Measurements from ENCODE around the gene IL15. TPM values are rescaled to one million over a fixed set of nuclear protein-coding genes. Genes with fewer than 3 reads are reported as not detected.

The IL15 gene
- total and polyA plus RNA-seq, 2 experiments from 2014 or later = 5.8 to 7.6 TPM

GRCh38 chr4:141719585-141719984 lies 83.2 kb downstream of the IL15 start:
- no peaks in the 10 kb centered on the region for H3K27me3 ChIP-seq (replicated peaks; ENCODE audit: insufficient read depth)
- H3K79me2 ChIP-seq (ENCODE audit: insufficient read depth) = no peaks in the 10 kb centered on the region
- no peak overlapping the region for H3K4me3 ChIP-seq
- TF ChIP-seq EZH2 (IDR thresholded peaks at IDR 0.05; ENCODE audit: insufficient read depth, poor library complexity, severe bottlenecking) (no peak), EZH2phosphoT487 (IDR thresholded peaks at IDR 0.05; ENCODE audit: insufficient read depth, low read depth) (no peak)
- no peaks in the 10 kb centered on the region for H3K9me2 ChIP-seq (ENCODE audit: insufficient read depth)
- no peaks in the 10 kb centered on the region for H3F3A ChIP-seq (ENCODE audit: insufficient read depth)
- DNase-seq = no peak
- no peak overlapping the region for H3K9ac ChIP-seq
- no peaks in the 10 kb centered on the region for H3K36me3 ChIP-seq (ENCODE audit: low read depth)
- H3K4me2 ChIP-seq (ENCODE audit: unreplicated experiment) = no peak overlapping the region
- H3K27ac ChIP-seq = no peak overlapping the region
- WGBS, 2 experiments (ENCODE audit: low coverage in 1 of 2, low lambda C conversion rate in 2 of 2, missing lambda C conversion rate in 2 of 2) = 90 to 93% methylated on average over 1 of the region's 1 CpG
- no peaks in the 10 kb centered on the region for H3K9me3 ChIP-seq (ENCODE audit: low read depth)
- in situ Hi-C loops (cut with MboI) = no loop called here
- H3K4me1 ChIP-seq (ENCODE audit: insufficient read depth) = peaks cover 9% of the 10 kb centered on the region
- H2AFZ ChIP-seq = no peak overlapping the region
- no peaks in the 10 kb centered on the region for H4K20me1 ChIP-seq (ENCODE audit: insufficient read depth)

GRCh38 chr4:141721174-141721573 lies 84.8 kb downstream of the IL15 start:
- Histone ChIP-seq H3K79me2 (ENCODE audit: insufficient read depth) (no peaks in the 10 kb centered on the region), H4K20me1 (ENCODE audit: insufficient read depth) (no peaks in the 10 kb centered on the region), H3K4me2 (ENCODE audit: unreplicated experiment) (no peak overlapping the region), H3K9me2 (ENCODE audit: insufficient read depth) (no peaks in the 10 kb centered on the region), H2AFZ (no peak overlapping the region), H3K27ac (no peak overlapping the region), H3K36me3 (ENCODE audit: low read depth) (no peaks in the 10 kb centered on the region), H3F3A (ENCODE audit: insufficient read depth) (no peaks in the 10 kb centered on the region), H3K9ac (no peak overlapping the region), H3K4me1 (ENCODE audit: insufficient read depth) (0 out of 2 replicates have a peak, but pooled peaks cover 6% of the 10 kb centered on the region), H3K9me3 (ENCODE audit: low read depth) (no peaks in the 10 kb centered on the region), H3K4me3 (no peak overlapping the region), H3K27me3 (replicated peaks; ENCODE audit: insufficient read depth) (no peaks in the 10 kb centered on the region)
- in situ Hi-C loops (cut with MboI) = no loop called here
- DNase-seq = peak; percentile 3
- no peak for TF ChIP-seq EZH2phosphoT487 (IDR thresholded peaks at IDR 0.05; ENCODE audit: insufficient read depth, low read depth)
- no peak for TF ChIP-seq EZH2 (IDR thresholded peaks at IDR 0.05; ENCODE audit: insufficient read depth, poor library complexity, severe bottlenecking)

DNA sequence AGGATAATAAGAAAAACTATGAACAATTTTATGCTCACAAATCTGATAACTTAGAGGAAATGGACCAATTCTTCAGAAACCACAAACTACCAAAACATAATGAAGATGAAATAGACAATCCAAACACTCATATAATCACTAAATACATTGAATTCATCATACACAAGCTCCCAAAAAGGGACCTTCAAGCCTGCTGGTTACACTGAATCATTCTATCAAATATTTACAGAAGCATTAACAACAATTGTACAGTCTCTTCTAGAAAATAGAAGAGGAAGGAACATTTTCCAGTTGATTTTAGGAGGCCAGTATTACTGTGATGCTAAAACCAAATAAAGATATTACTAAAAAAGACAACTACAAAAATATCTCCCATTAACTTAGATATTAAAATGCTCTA lies 88.3 kb downstream of the IL15 start:
- Histone ChIP-seq H4K20me1 (ENCODE audit: insufficient read depth) (no peaks in the 10 kb centered on the region), H3K4me3 (no peak overlapping the region), H3K4me1 (ENCODE audit: insufficient read depth) (0 out of 2 replicates have a peak, but pooled peaks cover 6% of the 10 kb centered on the region), H3K9me2 (ENCODE audit: insufficient read depth) (no peaks in the 10 kb centered on the region), H2AFZ (no peak overlapping the region), H3K9me3 (ENCODE audit: low read depth) (no peaks in the 10 kb centered on the region), H3K79me2 (ENCODE audit: insufficient read depth) (no peaks in the 10 kb centered on the region), H3K36me3 (ENCODE audit: low read depth) (no peaks in the 10 kb centered on the region), H3K27ac (no peak overlapping the region), H3K9ac (no peak overlapping the region), H3F3A (ENCODE audit: insufficient read depth) (no peaks in the 10 kb centered on the region), H3K4me2 (ENCODE audit: unreplicated experiment) (no peak overlapping the region), H3K27me3 (replicated peaks; ENCODE audit: insufficient read depth) (no peaks in the 10 kb centered on the region)
- DNase-seq = no peak
- in situ Hi-C loops (cut with MboI) = no loop called here
- no peak for TF ChIP-seq EZH2 (IDR thresholded peaks at IDR 0.05; ENCODE audit: insufficient read depth, poor library complexity, severe bottlenecking)
- no peak for TF ChIP-seq EZH2phosphoT487 (IDR thresholded peaks at IDR 0.05; ENCODE audit: insufficient read depth, low read depth)

- no peak overlapping the region for H3K4me3 ChIP-seq
- in situ Hi-C loops (cut with MboI) = no loop called here
- no peak overlapping the region for H2AFZ ChIP-seq
- H3K9me3 ChIP-seq (ENCODE audit: low read depth) = no peaks in the 10 kb centered on the region
- peaks cover 8% of the 10 kb centered on the region; the same call in 1 of the 2 replicates for H3K36me3 ChIP-seq (ENCODE audit: low read depth)
- H3K27me3 ChIP-seq (replicated peaks; ENCODE audit: insufficient read depth) = no peaks in the 10 kb centered on the region
- TF ChIP-seq EZH2phosphoT487 (IDR thresholded peaks at IDR 0.05; ENCODE audit: insufficient read depth, low read depth) (no peak), EZH2 (IDR thresholded peaks at IDR 0.05; ENCODE audit: insufficient read depth, poor library complexity, severe bottlenecking) (no peak)
- no peaks in the 10 kb centered on the region for H3K79me2 ChIP-seq (ENCODE audit: insufficient read depth)
- no peak overlapping the region for H3K9ac ChIP-seq
- no peaks in the 10 kb centered on the region for H3K9me2 ChIP-seq (ENCODE audit: insufficient read depth)
- DNase-seq = no peak
- no peaks in the 10 kb centered on the region for H4K20me1 ChIP-seq (ENCODE audit: insufficient read depth)
- H3K27ac ChIP-seq = no peak overlapping the region
- no peaks in the 10 kb centered on the region for H3F3A ChIP-seq (ENCODE audit: insufficient read depth)
- no peak overlapping the region for H3K4me2 ChIP-seq (ENCODE audit: unreplicated experiment)
- H3K4me1 ChIP-seq (ENCODE audit: insufficient read depth) = peaks cover 6% of the 10 kb centered on the region
Observed at GRCh38 chr4:141727420-141727819, 91.0 kb downstream of the IL15 start.

GRCh38 chr4:141730805-141731204 lies 94.4 kb downstream of the IL15 start:
- H3K36me3 ChIP-seq (ENCODE audit: low read depth) = peaks cover 18% of the 10 kb centered on the region; the same call in 1 of the 2 replicates
- H3K4me1 ChIP-seq (ENCODE audit: insufficient read depth) = peaks cover 6% of the 10 kb centered on the region
- peak; percentile 18 for DNase-seq
- no peak overlapping the region for H3K27ac ChIP-seq
- H3F3A ChIP-seq (ENCODE audit: insufficient read depth) = no peaks in the 10 kb centered on the region
- in situ Hi-C loops (cut with MboI) = no loop called here
- H3K4me2 ChIP-seq (ENCODE audit: unreplicated experiment) = no peak overlapping the region
- no peaks in the 10 kb centered on the region for H3K9me3 ChIP-seq (ENCODE audit: low read depth)
- H2AFZ ChIP-seq = no peak overlapping the region
- H4K20me1 ChIP-seq (ENCODE audit: insufficient read depth) = no peaks in the 10 kb centered on the region
- TF ChIP-seq EZH2phosphoT487 (IDR thresholded peaks at IDR 0.05; ENCODE audit: insufficient read depth, low read depth) (no peak), EZH2 (IDR thresholded peaks at IDR 0.05; ENCODE audit: insufficient read depth, poor library complexity, severe bottlenecking) (no peak)
- H3K27me3 ChIP-seq (replicated peaks; ENCODE audit: insufficient read depth) = no peaks in the 10 kb centered on the region
- no peak overlapping the region for H3K9ac ChIP-seq
- no peaks in the 10 kb centered on the region for H3K9me2 ChIP-seq (ENCODE audit: insufficient read depth)
- H3K79me2 ChIP-seq (ENCODE audit: insufficient read depth) = no peaks in the 10 kb centered on the region
- H3K4me3 ChIP-seq = no peak overlapping the region

Measured in GM23248 (cell line).